Retina (tissue), 1 donor: ENCODE measurements around the gene TLR7.

ENCODE experiments used
- DNase-seq: peaks from one replicate; pipeline ENCODE4 v3.0.0-alpha.2; 2016

Gene TLR7

DNA sequence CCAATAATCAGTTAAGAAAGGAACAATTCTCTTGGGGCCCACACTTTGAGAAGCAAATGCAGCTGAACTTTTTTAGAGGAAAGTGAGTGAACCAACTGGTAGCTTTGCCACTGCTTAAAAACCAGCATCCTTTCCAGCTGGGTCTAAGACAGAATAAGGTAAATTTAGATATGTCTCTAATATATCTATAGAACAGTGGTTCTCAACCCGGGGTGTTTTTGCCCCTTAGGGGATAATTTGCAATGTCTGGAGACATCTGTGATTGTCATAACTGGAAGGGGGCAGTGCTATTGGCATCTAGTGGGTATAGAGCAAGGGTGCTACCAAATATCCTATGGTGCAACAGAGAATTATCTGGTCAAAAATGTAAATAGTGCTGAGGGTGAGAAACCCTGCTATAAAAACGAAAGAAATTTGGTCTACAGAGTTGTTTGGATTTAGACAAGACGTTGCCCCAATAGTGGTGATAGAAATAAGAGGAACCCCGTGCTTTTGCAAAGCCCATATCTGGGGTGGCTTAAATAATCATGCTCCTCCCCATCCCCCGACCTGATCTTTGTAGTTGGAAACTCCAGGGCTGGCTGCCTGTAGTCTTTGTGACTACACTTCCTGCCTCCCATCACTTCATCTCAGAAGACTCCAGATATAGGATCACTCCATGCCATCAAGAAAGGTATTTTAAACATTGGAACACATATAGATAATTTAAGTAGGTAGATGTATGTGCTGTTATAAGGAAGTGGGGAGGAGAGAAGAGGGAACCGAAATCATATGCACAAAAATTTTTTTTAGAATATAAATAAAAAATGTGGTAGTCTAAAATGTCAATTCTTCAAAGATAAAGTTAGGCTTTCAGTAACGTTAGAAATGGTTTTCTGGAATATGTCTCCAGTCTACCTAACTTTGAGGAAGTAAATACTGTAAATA lies at the start of gene TLR7:
TLR7 (plus strand) TSS at position 622 of the 927 bp plus-strand sequence. CDS start 507 bp downstream, outside the sequence.
- no peak for DNase-seq

DNA sequence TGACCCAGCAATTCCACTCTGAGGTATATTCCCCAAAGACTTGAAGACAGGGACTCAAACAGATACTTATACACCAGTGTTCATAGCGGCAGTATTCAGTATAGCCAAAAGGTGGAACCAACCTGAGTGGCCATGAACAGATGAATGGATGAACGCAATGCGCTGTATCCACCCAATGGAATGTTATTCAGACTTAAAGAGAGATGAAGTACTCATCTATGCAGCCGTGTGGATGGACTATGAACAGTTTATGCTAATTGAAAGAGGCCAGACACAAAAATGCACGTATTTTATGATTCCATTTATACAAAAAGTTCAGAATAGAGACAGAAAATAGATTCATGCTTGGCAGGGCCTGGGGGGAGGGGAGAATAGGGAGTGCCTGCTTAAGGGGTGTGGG lies 49.3 kb upstream of the TLR7 start:
- no peak for DNase-seq

DNA sequence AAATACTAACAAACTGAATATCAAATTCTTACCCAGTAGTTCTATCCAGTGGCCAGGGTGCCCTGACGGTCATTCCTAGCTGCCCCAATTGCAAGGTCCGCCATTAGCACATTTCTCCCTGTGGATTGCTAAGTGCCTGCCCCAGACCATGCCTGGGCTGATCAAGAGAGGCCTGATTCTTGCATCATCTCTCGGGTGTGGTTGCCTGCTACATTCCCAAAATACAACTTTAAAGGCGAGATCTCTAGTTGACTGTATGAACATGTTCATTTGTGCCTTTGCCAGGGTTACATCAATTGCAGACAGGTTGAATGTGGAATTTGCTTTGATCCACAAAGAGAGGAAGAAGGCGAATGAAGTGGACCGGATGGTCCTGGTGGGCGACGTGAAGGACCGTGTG lies 47.6 kb upstream of the TLR7 start:
- DNase-seq = no peak

DNA sequence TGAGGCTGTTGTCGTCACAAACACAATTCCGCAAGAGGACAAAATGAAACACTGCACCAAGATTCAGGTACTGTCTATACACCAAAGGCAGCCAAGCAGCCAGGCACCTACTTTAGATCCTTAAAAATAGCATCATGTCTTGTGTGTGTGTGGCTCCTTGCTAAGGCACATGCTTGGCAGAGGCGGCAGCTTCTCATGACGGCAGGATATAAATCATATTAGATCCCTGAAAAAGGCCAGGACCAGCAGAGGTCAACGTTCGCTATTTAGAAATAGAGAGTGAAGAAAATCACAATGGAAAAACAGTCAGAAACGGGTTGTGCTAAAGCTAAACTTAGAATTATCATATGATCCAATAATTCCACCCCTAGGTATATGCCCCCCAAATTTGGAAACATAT lies 46.1 kb upstream of the TLR7 start:
- DNase-seq = no peak

DNA sequence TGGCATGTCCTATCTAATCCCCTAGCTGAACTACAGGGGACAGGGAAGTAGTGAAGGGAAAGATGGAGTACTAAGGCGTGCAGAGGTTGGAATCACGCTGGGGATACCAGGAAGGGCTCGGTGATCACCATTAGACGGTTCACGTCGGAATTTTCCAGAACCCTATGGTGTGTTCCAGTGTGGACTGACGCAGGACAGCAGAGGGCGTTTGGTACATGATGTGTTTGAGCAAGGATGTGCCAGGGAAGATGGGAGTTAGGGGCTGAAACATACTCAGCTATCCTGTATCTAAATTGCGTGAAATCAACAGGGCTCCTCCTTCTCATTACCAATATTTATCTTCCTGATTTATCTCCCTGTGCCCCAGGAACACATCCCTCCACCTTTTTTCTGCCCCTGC lies 41.9 kb upstream of the TLR7 start:
- no peak for DNase-seq

DNA sequence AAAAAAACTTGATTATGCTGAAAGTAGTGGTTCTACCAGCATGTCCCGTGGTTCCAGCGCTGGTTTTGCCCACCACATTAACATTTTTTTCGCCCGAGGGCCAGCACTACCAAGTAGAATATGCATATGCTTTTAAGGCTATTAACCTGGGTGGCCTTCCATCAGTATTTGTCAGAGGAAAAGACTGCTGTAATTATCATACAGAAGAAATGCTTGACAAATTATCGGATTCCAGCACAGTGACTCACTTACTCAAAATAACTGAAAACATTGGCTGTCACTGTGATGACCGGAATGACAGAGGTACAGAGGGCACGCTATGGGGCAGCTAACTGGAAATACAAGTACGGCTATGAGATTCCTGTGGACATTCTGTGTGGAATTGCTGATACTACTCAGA lies 41.1 kb upstream of the TLR7 start:
- no peak for DNase-seq

DNA sequence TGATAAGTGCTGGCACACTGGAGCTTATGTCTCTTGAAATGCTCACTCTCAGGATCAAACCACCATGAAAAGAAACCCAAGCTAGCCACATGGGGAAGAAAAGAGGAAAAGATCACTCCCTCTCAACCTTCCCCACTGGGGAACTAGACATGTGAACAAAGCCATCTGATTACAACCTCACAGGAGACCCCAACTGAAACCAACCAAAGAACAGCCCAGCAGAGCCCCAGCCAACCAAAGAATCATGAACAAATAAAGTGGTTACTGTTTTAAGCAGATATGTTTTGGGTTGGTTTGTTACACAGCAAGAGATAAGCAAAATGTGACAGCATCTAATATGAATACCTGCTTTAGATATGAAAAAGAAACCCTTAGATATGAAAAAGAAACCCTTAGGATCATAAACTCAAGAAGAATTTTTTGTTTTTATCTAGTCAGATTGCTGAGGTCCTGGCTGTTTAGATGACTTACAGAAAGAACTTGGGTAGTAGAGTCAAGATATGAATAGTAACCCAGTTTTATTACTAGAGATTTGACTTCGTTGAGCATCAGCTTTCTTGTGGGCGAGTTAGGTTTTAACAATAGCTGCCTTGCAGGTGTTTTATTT lies 23.7 kb upstream of the TLR7 start:
- DNase-seq = no peak

DNA sequence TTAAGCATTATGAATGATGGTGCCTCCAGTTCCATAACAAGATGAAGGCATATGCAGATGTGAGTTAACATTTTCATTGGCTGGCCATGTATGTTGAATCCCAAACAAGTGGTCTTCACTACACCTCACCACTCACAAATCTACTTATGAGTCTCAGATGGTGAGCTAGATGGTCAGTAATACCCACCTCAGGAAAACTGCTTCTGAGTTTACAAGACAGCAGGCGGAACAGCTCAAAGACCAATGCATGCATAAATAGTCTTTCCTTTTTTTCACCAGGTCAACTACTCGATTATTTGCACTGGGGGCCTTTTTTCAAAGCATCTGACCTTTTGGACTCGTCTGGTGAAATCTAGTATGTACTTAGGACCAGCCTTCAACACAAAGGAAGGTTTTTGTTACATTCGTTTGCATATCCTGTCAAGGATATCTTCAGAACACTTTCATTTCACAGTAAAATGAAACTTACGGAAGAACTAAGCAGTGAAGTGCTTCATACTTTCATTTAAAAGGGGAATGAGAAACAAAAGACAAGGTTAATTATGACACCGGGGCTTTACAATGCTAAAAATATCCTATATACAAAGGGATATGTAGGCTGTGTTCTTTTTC lies 23.1 kb upstream of the TLR7 start:
- DNase-seq = no peak

DNA sequence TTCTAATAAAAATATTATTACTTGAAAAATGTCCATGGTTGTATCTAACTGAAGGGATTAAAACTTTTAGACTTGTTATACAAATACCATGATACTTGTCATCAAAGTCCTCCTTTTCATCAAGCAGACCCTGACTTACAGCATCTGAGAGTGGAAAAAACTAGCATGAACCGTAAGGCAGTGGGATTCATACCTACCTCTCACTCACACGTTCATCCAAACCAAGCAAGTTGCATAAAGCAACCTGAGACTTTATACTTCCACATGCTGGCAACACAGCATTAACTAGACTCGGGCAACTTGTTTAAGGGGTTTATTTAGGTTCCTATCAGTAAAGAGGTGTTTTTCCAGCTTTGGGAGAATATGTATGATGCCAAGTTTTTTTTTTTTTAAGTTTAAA lies 22.6 kb upstream of the TLR7 start:
- DNase-seq = no peak

DNA sequence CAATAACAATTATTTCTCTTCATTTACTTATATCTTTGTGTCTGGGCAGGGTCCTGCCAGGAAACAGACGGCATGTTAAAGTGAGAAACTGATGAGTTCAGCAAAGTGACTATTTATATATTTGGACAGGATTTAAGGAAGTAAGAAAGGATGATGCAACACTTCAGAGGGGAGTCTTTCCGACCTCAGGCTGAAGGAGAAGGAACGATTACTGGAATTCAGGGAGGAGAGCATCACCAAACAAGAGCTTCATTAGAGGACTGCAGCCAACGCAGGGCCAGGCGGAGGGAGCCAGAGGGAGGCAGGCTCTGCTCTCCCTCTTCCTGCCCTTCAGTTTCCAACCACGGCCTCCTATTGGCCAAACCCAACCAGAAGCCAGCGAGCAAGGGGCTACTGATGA lies 1.5 kb upstream of the TLR7 start:
- DNase-seq = no peak

DNA sequence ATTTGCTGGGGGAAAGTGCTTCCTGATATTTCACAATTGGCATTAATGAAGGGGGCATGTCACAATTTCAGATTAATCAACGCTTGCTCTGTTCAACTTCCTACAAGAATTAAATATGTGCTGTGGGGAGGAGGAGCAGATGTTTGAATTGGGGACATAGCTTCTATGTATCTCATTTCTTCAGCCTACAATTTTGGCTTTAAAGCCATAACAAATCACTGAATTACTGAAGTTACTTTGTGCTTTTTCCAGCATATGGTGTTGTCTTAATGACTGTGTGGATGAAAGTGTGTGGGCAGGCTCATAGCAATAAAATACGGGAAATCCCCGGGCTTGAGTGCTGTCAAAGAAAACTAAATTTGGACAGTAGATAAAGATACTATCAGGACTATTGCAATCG lies 813 bp downstream of the TLR7 start:
- no peak for DNase-seq

DNA sequence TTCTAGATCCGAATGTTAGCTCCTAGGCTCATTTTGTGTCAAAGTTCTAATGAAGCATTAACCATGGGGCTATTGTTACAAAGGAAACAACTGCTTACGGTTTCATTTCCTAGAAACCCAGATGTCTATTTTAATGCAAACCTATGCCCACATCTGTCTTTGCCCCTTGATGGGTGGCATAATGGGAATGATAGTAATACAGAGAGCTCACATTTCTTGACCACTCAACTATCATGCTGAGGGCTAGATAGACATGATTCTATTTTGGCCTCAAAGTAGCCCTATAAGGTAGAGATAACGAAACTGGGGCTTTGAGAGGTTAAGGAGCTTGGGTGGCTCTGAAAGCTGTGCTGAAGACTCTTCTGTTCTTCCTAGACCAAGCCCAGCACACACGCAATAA lies 1.9 kb downstream of the TLR7 start:
- DNase-seq = no peak

DNA sequence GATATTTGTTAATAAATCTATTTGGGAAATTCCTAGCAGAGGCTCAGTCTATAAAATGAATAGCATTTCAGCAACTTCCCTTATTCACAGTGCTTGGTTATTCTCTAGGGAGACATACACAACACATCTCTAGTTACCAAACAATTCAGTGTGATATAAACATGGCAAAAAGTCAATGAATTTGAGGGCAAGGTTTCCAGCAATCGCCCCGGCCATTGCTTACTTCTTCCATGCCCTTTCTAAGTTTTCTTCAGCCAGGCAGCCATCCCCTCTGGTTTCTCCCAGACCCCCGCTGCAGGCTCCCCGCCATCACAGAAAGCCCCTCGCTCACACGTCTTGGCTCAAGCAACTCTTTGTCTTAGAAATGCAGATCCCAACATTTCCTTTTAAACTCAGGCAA lies 4.4 kb downstream of the TLR7 start:
- no peak for DNase-seq

DNA sequence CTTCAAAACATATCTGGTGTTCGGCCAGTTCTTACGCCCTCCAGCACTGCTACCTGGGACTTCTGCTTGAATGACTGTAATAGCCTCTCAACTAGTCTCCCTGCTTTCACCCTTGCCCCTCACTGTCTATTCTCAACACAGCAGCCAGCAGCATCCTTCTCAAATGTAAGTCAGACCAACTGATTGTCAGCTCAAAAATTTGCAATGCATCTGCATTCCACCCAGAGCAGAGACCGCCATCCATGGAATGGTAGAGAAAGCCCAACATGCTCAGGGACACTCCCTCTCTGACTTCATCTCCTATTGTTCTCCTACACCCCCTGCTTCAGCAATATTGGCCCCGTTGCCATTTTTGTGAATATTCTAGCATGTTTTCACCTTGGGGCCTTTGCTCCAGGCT lies 5.9 kb downstream of the TLR7 start:
- DNase-seq = no peak

DNA sequence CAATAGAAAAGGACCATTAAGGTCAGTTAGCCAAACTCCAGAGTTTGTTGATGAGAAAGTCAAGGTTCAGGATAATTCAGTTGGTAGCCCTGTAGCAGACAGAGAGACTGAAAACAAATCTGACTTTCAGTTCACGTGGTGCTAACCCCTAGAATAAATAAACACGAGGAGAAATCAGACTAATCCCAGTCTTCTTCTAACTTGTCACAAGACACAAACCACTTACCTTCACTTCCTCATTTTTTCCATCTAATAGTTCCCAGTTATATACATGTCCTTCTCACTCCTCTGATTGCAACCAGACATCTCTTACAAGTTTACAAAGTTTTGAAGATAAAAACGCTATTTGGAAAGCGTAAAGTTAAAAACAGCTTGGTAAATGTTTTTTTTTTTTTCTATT lies 7.7 kb downstream of the TLR7 start:
- no peak for DNase-seq

DNA sequence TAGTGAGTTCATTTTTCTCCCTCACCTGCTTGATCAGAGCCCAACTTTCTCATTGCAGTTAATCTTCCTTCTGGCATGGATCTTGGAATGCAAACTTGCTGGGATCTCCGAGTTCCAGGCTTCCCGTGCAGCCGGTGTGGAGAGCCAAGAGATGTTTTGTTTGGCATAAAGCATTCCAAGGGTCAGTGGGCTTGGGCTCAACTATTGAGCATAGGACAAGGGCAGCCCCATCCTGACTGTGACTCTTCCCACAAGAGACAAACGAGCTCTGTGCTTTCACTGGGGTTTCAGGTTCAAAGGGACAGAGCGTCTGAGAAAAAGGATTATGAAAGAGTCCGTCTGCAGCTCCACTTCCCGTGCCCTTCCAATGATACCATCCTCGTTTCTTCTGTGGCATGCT lies 10.5 kb downstream of the TLR7 start:
- no peak for DNase-seq

DNA sequence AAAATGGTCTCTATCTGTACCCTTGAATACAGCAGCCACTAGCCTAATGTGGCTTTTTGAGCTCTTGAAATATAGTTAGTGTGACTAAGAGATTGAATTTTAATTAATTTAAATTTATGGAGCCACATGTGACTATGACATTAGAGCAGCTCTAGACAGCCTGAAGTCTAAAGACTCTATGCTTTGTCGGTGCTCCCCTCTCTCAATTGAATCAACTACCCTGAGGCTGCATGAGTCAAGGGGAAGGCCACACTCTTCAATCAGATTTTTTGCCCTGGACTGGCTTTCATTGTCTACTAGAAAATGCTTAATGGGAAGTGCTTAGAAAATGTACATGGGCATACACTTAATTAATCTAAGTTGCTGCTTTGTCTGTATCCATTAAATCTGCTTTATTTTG lies 11.7 kb downstream of the TLR7 start:
- DNase-seq = no peak

DNA sequence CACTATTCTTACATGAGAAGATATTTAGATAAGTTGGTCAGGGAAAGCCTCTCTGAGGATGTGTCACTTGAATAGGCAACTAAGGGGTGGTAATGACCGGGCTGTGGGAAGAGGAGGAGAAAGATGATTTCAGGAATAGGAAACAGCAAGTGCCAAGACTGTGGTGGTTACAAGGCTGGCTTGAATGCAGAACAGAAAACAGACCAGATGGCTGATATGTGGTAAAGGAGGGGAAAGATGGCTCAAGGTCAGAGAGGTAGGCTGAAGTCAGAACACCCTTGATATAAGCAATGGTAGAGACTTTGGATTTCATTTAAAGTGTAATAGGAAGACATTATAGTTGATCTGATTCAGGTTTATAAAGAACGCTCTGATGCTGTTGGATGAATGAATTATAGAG lies 15.0 kb downstream of the TLR7 start:
- no peak for DNase-seq

DNA sequence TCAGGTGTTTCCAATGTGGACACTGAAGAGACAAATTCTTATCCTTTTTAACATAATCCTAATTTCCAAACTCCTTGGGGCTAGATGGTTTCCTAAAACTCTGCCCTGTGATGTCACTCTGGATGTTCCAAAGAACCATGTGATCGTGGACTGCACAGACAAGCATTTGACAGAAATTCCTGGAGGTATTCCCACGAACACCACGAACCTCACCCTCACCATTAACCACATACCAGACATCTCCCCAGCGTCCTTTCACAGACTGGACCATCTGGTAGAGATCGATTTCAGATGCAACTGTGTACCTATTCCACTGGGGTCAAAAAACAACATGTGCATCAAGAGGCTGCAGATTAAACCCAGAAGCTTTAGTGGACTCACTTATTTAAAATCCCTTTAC lies 18.6 kb downstream of the TLR7 start:
- DNase-seq = no peak

DNA sequence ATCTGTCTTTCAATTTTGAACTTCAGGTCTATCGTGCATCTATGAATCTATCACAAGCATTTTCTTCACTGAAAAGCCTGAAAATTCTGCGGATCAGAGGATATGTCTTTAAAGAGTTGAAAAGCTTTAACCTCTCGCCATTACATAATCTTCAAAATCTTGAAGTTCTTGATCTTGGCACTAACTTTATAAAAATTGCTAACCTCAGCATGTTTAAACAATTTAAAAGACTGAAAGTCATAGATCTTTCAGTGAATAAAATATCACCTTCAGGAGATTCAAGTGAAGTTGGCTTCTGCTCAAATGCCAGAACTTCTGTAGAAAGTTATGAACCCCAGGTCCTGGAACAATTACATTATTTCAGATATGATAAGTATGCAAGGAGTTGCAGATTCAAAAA lies 19.7 kb downstream of the TLR7 start:
- no peak for DNase-seq

DNA sequence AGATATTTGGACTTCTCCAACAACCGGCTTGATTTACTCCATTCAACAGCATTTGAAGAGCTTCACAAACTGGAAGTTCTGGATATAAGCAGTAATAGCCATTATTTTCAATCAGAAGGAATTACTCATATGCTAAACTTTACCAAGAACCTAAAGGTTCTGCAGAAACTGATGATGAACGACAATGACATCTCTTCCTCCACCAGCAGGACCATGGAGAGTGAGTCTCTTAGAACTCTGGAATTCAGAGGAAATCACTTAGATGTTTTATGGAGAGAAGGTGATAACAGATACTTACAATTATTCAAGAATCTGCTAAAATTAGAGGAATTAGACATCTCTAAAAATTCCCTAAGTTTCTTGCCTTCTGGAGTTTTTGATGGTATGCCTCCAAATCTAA lies 20.3 kb downstream of the TLR7 start:
- DNase-seq = no peak

DNA sequence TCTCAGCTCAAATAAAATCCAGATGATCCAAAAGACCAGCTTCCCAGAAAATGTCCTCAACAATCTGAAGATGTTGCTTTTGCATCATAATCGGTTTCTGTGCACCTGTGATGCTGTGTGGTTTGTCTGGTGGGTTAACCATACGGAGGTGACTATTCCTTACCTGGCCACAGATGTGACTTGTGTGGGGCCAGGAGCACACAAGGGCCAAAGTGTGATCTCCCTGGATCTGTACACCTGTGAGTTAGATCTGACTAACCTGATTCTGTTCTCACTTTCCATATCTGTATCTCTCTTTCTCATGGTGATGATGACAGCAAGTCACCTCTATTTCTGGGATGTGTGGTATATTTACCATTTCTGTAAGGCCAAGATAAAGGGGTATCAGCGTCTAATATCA lies 20.9 kb downstream of the TLR7 start:
- DNase-seq = no peak

DNA sequence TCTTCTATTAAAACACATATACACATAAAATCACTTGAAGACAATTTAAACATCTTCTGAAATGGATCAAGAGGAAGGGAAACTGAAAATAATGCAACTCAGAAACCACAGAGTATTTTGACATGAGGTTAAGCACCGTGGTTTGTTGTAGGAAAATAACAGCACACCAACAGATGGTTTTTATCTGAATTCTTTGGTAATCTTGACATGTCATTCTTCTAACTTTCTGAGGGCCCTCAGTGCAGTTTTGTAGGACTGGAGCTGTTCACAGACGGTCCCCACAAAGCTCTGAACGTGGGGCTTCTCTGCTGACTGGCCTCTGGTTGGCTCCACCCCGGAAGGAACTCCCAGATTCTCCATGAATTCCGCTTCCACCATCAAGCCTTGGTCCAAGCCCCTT lies 23.6 kb downstream of the TLR7 start:
- no peak for DNase-seq

DNA sequence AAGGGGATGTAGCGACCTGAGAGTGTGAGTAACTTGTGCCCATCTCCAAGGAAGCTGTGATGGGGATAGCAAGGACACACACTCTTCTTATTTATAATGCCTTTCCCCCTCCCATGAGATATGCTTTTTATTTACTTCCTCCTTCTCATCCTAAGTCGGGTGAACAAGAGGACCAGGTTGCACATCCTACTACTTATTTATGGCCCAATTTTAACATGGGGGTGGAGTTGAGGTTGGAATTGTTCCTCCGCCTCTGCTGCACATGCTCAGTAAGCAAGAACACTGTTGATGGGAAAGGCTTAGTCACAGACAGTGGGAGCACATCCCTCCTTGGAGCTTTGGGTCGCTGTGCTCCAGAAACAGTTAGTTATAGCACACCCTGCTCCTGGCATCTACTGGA lies 24.3 kb downstream of the TLR7 start:
- no peak for DNase-seq
